Peyer's patch (tissue), 4 donors: ENCODE measurements around the gene ELP2. TPM values are rescaled to one million over a fixed set of nuclear protein-coding genes. Genes with fewer than 3 reads are reported as not detected.
A peak's percentile ranks its signal among the peaks of the same experiment; 100 is the strongest.

Experiments
- DNase-seq, 3 donors: peaks; one replicate each; pipeline ENCODE4 v3.0.0-alpha.2; 2017 to 2019
- H3K27ac ChIP-seq, 4 donors: fragments of 200-600 bp; sonication (generic); one replicate each; pipeline ENCODE4 v1.5.1; 2016 to 2019
- H3K27me3 ChIP-seq, 2 donors: fragments of 200-600 bp; sonication (generic); one replicate each; pipeline ENCODE4 v1.5.1; 2019
- H3K36me3 ChIP-seq, 3 donors: fragments of 200-600 bp; sonication (generic); one replicate each; pipeline ENCODE4 v1.5.1; 2016 to 2019
- H3K4me1 ChIP-seq, 4 donors: fragments of 200-600 bp; sonication (generic); one replicate each; pipeline ENCODE4 v1.5.1; 2016 to 2019
- H3K4me3 ChIP-seq, 4 donors: fragments of 200-600 bp; sonication (generic); 1 replicate in 3 of 4; 2 replicates in 1 of 4; pipeline ENCODE4 v1.5.1; 2016 to 2019; ENCODE audit warnings: mild to moderate bottlenecking in 1 of 4
- H3K9me3 ChIP-seq, 4 donors: fragments of 200-600 bp; sonication (generic); one replicate each; pipeline ENCODE4 v1.5.1; 2016 to 2019; ENCODE audit warnings: mild to moderate bottlenecking in 1 of 4
- POLR2A ChIP-seq, 2 donors: fragments of 450-650 bp; IDR thresholded peaks; one replicate each; pipeline ENCODE4 v1.5.1; 2017; ENCODE audit warnings: antibody characterized with exemption in 2 of 2, mild to moderate bottlenecking in 2 of 2, moderate library complexity in 2 of 2
- total RNA-seq, 4 donors: library from RNA; depleted of rRNA; stranded (reverse); fragments of >200 nt; gene quantifications; one replicate each; pipeline ENCODE4 v1.1.0, GENCODE V29; 2016
- TF ChIP-seq, protein P1 (sequence below), 6 experiments: fragments of 450-650 bp in 4 of 6; fragments of 200-600 bp in 2 of 6; sonication (generic) in 1 of 6; IDR thresholded peaks; one replicate each; pipeline ENCODE4 v1.5.1; 2017 to 2019; ENCODE audit warnings: antibody characterized with exemption in 6 of 6, mild to moderate bottlenecking in 3 of 6, moderate library complexity in 1 of 6

The ELP2 gene
- total RNA-seq, 4 donors from 2014 or later = 41.2 to 74.6 (median 55.7) TPM

- no peak for DNase-seq
- TF ChIP-seq, protein P1, sequence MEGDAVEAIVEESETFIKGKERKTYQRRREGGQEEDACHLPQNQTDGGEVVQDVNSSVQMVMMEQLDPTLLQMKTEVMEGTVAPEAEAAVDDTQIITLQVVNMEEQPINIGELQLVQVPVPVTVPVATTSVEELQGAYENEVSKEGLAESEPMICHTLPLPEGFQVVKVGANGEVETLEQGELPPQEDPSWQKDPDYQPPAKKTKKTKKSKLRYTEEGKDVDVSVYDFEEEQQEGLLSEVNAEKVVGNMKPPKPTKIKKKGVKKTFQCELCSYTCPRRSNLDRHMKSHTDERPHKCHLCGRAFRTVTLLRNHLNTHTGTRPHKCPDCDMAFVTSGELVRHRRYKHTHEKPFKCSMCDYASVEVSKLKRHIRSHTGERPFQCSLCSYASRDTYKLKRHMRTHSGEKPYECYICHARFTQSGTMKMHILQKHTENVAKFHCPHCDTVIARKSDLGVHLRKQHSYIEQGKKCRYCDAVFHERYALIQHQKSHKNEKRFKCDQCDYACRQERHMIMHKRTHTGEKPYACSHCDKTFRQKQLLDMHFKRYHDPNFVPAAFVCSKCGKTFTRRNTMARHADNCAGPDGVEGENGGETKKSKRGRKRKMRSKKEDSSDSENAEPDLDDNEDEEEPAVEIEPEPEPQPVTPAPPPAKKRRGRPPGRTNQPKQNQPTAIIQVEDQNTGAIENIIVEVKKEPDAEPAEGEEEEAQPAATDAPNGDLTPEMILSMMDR (IDR thresholded peaks at IDR 0.05) = no peak
- no peak for TF ChIP-seq POLR2A (IDR thresholded peaks at IDR 0.05)
- Histone ChIP-seq H3K4me3 (no peak overlapping the region), H3K27me3 (no peaks in the 10 kb centered on the region), H3K36me3 (peaks cover 0 to 27% (median 0%) of the 10 kb centered on the region in 3 donors), H3K27ac (no peak overlapping the region), H3K4me1 (peaks cover 0 to 14% (median 12%) of the 10 kb centered on the region in 4 donors), H3K9me3 (no peaks in the 10 kb centered on the region)
Observed at GRCh38 chr18:36126668-36127067, 3.0 kb upstream of the ELP2 start.

- no peak for DNase-seq
- H3K27me3 ChIP-seq = no peaks in the 10 kb centered on the region
- peaks cover 0 to 19% (median 16%) of the 10 kb centered on the region in 4 donors for H3K4me1 ChIP-seq
- peak overlapping the region; percentile 75 to 88 (median 82) for H3K4me3 ChIP-seq
- H3K36me3 ChIP-seq = peaks cover 0 to 13% (median 0%) of the 10 kb centered on the region in 3 donors
- H3K27ac ChIP-seq = no peak overlapping the region
- no peaks in the 10 kb centered on the region for H3K9me3 ChIP-seq
- TF ChIP-seq POLR2A (IDR thresholded peaks at IDR 0.05) = no peak
- TF ChIP-seq, protein P1 (IDR thresholded peaks at IDR 0.05) = no peak
Observed at GRCh38 chr18:36127836-36128529, 1.7 kb upstream of the ELP2 start.

DNA sequence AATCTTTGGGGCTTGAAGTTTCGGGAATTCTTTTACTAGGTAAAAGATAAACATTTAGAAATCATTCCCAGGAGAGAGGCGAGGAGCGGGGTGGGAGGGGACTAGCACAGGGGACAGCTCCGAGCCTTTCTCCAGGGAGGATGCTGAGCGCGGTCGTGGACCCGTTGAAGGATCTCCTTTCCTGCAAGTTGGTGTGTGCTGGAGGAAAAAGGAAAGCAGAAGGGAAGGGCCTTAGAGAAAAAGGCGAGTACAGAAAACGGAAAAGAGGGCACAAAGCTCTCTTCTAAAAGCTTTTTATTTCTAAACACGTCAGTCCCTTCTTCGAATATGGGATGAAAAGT lies 1.2 kb upstream of the ELP2 start:
- TF ChIP-seq, protein P1 (IDR thresholded peaks at IDR 0.05) = no peak
- TF ChIP-seq POLR2A (IDR thresholded peaks at IDR 0.05) = no peak
- peak in 2 of 3 donors; percentile 26 to 52 for DNase-seq
- Histone ChIP-seq H3K36me3 (peaks cover 0 to 12% (median 0%) of the 10 kb centered on the region in 3 donors), H3K4me3 (peak overlapping the region; percentile 75 to 88 (median 82)), H3K27ac (peak overlapping the region; percentile 97 to 100 (median 98)), H3K4me1 (peaks cover 0 to 19% (median 16%) of the 10 kb centered on the region in 4 donors), H3K27me3 (no peaks in the 10 kb centered on the region), H3K9me3 (no peaks in the 10 kb centered on the region)

- H3K36me3 ChIP-seq = peaks cover 0 to 8% (median 0%) of the 10 kb centered on the region in 3 donors
- no peaks in the 10 kb centered on the region for H3K27me3 ChIP-seq
- H3K9me3 ChIP-seq = no peaks in the 10 kb centered on the region
- TF ChIP-seq, protein P1 (IDR thresholded peaks at IDR 0.05) = no peak
- no peak for TF ChIP-seq POLR2A (IDR thresholded peaks at IDR 0.05)
- H3K4me1 ChIP-seq = peaks cover 0 to 19% (median 16%) of the 10 kb centered on the region in 4 donors
- no peak for DNase-seq
- H3K4me3 ChIP-seq = peak overlapping the region; percentile 75 to 88 (median 82)
- peak overlapping the region; percentile 97 to 100 (median 98) for H3K27ac ChIP-seq
Observed at GRCh38 chr18:36128907-36129299, 796 bp upstream of the ELP2 start.

GRCh38 chr18:36130039-36130831 lies 536 bp downstream of the ELP2 start:
- Histone ChIP-seq H3K36me3 (peaks cover 0 to 7% (median 0%) of the 10 kb centered on the region in 3 donors), H3K4me1 (peaks cover 0 to 19% (median 16%) of the 10 kb centered on the region in 4 donors), H3K9me3 (no peaks in the 10 kb centered on the region), H3K27me3 (no peaks in the 10 kb centered on the region), H3K27ac (peak overlapping the region; percentile 97 to 100 (median 98)), H3K4me3 (peak overlapping the region; percentile 75 to 88 (median 82))
- TF ChIP-seq, protein P1 (IDR thresholded peaks at IDR 0.05) = no peak
- TF ChIP-seq POLR2A (IDR thresholded peaks at IDR 0.05) = no peak
- no peak for DNase-seq
